Measurements from ENCODE around the gene SPRN. TPM values are rescaled to one million over a fixed set of nuclear protein-coding genes. Genes with fewer than 3 reads are reported as not detected.

The SPRN gene
- total and polyA plus RNA-seq, 2 donors (not counting 1 experiment from before 2014, with no cell fraction given), result not detected

- TF ChIP-seq EZH2 (IDR thresholded peaks at IDR 0.05; ENCODE audit: borderline replicate concordance, insufficient read depth, low read depth, low read length, poor library complexity, severe bottlenecking) (no peak), CTCF (IDR thresholded peaks at IDR 0.05) (no peak)
- H3K4me3 ChIP-seq (ENCODE audit: control extremely low read depth in 1 of 5, extremely low read depth in 1 of 5, insufficient read depth in 1 of 5, low read depth in 2 of 5, low read length in 4 of 5), result no peak overlapping the region
- Mint-ChIP-seq H3K27me3 (no peaks in the 10 kb centered on the region), H3K27ac (peak overlapping the region; percentile 51), H3K4me3 (no peak overlapping the region), H3K9me3 (ENCODE audit: insufficient read depth) (no peaks in the 10 kb centered on the region), H3K4me1 (peaks cover 61% of the 10 kb centered on the region)
- 100% methylated on average over 1 of the region's 2 CpGs for WGBS (ENCODE audit: insufficient coverage)
- H3K36me3 ChIP-seq (replicated peaks in 1 of 2; ENCODE audit: control extremely low read depth in 1 of 2, control insufficient read depth in 1 of 2, extremely low read depth in 1 of 2, insufficient read depth in 2 of 2, low read length in 1 of 2), result peaks cover 13 to 53% of the 10 kb centered on the region in 2 experiments
- H4K20me1 ChIP-seq (ENCODE audit: control insufficient read depth, insufficient read depth, low read length, poor library complexity, severe bottlenecking), result peaks cover 65% of the 10 kb centered on the region
- H3K9ac ChIP-seq (ENCODE audit: low read length), result no peak overlapping the region
- peaks cover 20 to 23% of the 10 kb centered on the region in 2 donors for H3K4me1 ChIP-seq (ENCODE audit: control insufficient read depth in 2 of 2, insufficient read depth in 2 of 2, low read length in 2 of 2)
- no peak overlapping the region for H2AFZ ChIP-seq (ENCODE audit: insufficient read depth, low read depth, low read length, poor library complexity, severe bottlenecking)
- DNase-seq, result no peak
- no peak overlapping the region for H3K27ac ChIP-seq (ENCODE audit: low read length in 2 of 2)
- ChIA-PET POLR2A (interaction anchor here (1.2 kb wide), 1 partner anchor 15 kb away, joined by 10 read pairs; no protein-coding TSS in a partner anchor), CTCF (no interaction called here)
- intact Hi-C loops (cut with micrococcal nuclease), result loop anchor here (10.0 kb wide), 1 partner anchor 90 kb away; no protein-coding TSS in a partner anchor
- H3K4me2 ChIP-seq (replicated peaks; ENCODE audit: low read depth, low read length, poor library complexity, severe bottlenecking), result no peak overlapping the region
- H3K27me3 ChIP-seq (replicated peaks in 1 of 4; ENCODE audit: control extremely low read depth in 1 of 4, control insufficient read depth in 3 of 4, insufficient read depth in 4 of 4, low read length in 3 of 4), result no peaks in the 10 kb centered on the region
- ATAC-seq (ENCODE audit: low read depth), result no peak
- H3K9me3 ChIP-seq (ENCODE audit: control extremely low read depth in 1 of 3, control insufficient read depth in 2 of 3, insufficient read depth in 1 of 3, low read length in 2 of 3), result peaks cover 0 to 6% (median 3%) of the 10 kb centered on the region in 3 donors
- peaks cover 33% of the 10 kb centered on the region for H3K79me2 ChIP-seq (ENCODE audit: control insufficient read depth, insufficient read depth, low read length)
Measured at GRCh38 chr10:133405272-133405671, 19.2 kb downstream of the SPRN start.

- WGBS (ENCODE audit: insufficient coverage), result 100% methylated on average over 2 of the region's 5 CpGs
- CTCF ChIA-PET, result interaction anchor here (0.7 kb wide), 1 partner anchor 42 kb away, joined by 3 read pairs; no protein-coding TSS in a partner anchor
- Histone ChIP-seq H2AFZ (ENCODE audit: insufficient read depth, low read depth, low read length, poor library complexity, severe bottlenecking) (no peak overlapping the region), H3K36me3 (replicated peaks in 1 of 2; ENCODE audit: control extremely low read depth in 1 of 2, control insufficient read depth in 1 of 2, extremely low read depth in 1 of 2, insufficient read depth in 2 of 2, low read length in 1 of 2) (peaks cover 9 to 50% of the 10 kb centered on the region in 2 experiments), H3K27me3 (replicated peaks in 1 of 4; ENCODE audit: control extremely low read depth in 1 of 4, control insufficient read depth in 3 of 4, insufficient read depth in 4 of 4, low read length in 3 of 4) (no peaks in the 10 kb centered on the region), H4K20me1 (ENCODE audit: control insufficient read depth, insufficient read depth, low read length, poor library complexity, severe bottlenecking) (peaks cover 70% of the 10 kb centered on the region), H3K4me2 (replicated peaks; ENCODE audit: low read depth, low read length, poor library complexity, severe bottlenecking) (no peak overlapping the region), H3K9me3 (ENCODE audit: control extremely low read depth in 1 of 3, control insufficient read depth in 2 of 3, insufficient read depth in 1 of 3, low read length in 2 of 3) (peaks cover 0 to 3% (median 3%) of the 10 kb centered on the region in 3 donors), H3K27ac (ENCODE audit: low read length in 2 of 2) (no peak overlapping the region), H3K9ac (ENCODE audit: low read length) (no peak overlapping the region), H3K4me3 (ENCODE audit: control extremely low read depth in 1 of 5, extremely low read depth in 1 of 5, insufficient read depth in 1 of 5, low read depth in 2 of 5, low read length in 4 of 5) (no peak overlapping the region), H3K79me2 (ENCODE audit: control insufficient read depth, insufficient read depth, low read length) (peaks cover 24% of the 10 kb centered on the region), H3K4me1 (ENCODE audit: control insufficient read depth in 2 of 2, insufficient read depth in 2 of 2, low read length in 2 of 2) (peaks cover 23 to 25% of the 10 kb centered on the region in 2 donors)
- DNase-seq (no peak), ATAC-seq (ENCODE audit: low read depth) (no peak)
- H3K27ac Mint-ChIP-seq, result no peak overlapping the region
- no peak overlapping the region for H3K4me3 Mint-ChIP-seq
- no peaks in the 10 kb centered on the region for H3K9me3 Mint-ChIP-seq (ENCODE audit: insufficient read depth)
- TF ChIP-seq CTCF (IDR thresholded peaks at IDR 0.05) (no peak), EZH2 (IDR thresholded peaks at IDR 0.05; ENCODE audit: borderline replicate concordance, insufficient read depth, low read depth, low read length, poor library complexity, severe bottlenecking) (no peak)
- intact Hi-C loops (cut with micrococcal nuclease), result loop anchor here (10.0 kb wide), 1 partner anchor 91 kb away; no protein-coding TSS in a partner anchor
- no peaks in the 10 kb centered on the region for H3K27me3 Mint-ChIP-seq
- peaks cover 55% of the 10 kb centered on the region for H3K4me1 Mint-ChIP-seq
- POLR2A ChIA-PET, result interaction anchor here (0.7 kb wide), 1 partner anchor 51 kb away, joined by 7 read pairs; no protein-coding TSS in a partner anchor
Measured at GRCh38 chr10:133403784-133404183, 20.6 kb downstream of the SPRN start.
